AG20443 (cell line): ENCODE data around the gene TOP1.

Source experiments
- DNase-seq: peaks from one replicate; pipeline ENCODE4 v3.0.0; 2012; ENCODE audit warnings: low spot score, mixed read lengths

The TOP1 gene

DNA sequence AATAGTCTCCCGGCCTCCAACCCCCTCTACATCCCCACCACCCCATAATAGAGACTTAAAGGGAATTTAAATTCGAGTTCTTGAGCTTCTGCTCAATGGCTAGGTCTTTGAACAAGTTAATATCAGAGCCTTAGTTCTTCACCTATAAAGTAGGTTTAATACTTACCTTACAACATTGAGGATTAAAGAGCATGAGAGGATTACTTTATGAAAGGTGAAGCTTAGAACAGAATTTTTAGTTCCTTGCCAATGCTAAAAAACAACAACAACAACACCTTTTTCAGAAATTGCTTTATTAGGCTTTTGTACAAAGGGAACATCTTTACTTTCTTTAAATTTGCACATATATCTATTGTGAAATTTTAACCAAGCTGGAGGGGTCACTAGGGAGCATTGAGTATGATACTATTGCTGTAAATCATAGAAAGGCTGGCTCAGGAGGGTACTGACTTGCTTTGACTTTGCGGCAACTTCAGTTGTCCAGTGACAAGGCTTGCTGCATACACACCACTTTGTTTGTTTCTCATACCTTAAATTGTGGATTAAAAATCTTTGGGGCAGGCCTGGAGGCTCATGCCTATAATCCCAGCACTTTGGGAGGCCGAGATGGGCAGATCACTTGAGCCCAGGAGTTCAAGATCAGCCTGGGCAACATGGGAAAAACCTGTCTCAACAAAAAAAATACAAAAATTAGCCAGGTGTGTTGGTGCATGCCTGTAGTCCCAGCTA lies 9.7 kb downstream of the TOP1 start:
- DNase-seq: no peak

DNA sequence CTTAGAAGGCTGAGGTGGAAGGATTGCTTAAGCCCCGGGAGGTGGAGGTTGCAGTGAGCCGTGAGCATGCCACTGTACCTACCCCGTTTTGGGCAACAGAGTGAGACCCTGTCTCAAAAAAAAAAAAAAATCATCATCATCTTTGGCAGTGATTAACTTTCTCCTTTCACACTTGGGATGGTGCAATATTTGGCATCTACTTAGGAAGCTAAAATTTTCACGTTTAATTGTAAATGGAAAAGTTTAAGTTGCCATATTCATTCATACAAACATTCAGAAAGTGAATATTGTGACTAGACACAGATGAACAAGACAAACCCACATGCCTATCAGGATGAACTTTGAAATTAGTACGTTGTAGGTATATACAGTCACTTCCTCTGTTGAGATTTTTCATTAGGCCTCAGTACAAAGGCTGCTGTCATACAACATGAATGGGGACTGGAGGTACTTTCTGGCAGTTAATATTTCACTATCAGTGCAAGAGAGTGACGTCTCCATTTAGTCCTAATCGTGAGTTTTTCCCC lies 10.3 kb downstream of the TOP1 start:
- no peak for DNase-seq

DNA sequence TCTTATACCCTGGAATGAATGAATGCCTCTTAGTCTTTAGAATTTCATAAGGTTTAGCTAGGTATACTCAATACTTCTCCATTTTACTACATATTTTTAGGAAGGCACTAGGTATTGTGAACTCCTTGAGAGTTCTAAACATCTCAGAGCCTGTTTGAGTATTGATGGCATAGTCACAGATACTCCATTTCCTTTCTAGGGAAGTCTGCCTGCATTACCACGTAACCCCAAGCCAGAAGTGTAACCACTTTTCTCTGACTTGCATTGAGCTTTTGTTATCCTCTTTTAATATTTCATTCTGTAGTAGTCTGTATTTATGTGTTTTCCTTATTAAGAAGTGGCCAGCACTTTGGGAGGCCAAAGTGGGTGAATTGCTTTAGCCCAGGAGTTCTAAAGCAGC lies 12.2 kb downstream of the TOP1 start:
- DNase-seq: no peak

DNA sequence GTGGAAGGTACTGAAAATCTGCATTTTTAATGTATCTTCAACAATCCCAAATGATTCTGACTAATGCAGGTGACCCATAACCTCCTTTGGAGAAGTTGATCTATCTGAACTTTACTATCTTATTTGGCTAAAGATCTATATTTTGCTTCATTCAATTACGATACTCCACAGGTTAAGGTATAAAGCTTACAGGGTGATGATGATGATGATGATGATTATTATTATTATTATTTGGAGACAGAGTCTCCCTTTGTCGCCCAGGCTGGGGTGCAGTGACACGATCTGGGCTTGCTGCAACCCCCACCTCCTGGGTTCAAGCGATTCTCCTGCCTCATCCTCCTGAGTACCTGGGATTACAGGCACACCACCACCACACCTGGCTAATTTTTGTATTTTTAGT lies 13.1 kb downstream of the TOP1 start:
- no peak for DNase-seq

GRCh38 chr20:41044409-41045062 lies 15.9 kb downstream of the TOP1 start:
- no peak for DNase-seq

- no peak for DNase-seq
These were observed 17.0 kb downstream of the TOP1 start for GRCh38 chr20:41045671-41046070.

DNA sequence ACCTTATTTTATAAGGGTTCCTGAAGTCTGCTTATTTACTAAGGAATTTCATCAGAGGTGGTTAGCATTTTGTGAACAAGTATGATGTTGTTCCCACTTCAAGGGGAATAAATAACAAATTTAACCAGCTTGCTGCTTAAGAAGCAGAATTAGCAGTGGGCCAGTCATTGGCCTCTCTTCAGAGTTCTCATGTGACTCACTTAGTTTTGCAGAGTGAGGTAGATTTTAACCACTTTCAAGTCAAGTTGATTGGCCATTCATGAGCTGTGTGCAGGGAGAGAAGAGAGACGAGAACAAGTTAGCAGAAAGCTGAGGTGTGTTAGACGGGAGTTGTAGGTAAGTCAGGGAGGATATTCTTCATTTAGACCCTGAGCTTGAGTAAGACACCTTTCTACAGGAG lies 18.1 kb downstream of the TOP1 start:
- DNase-seq: no peak

- DNase-seq: no peak
These were observed 18.8 kb downstream of the TOP1 start for GRCh38 chr20:41047279-41047974.

DNA sequence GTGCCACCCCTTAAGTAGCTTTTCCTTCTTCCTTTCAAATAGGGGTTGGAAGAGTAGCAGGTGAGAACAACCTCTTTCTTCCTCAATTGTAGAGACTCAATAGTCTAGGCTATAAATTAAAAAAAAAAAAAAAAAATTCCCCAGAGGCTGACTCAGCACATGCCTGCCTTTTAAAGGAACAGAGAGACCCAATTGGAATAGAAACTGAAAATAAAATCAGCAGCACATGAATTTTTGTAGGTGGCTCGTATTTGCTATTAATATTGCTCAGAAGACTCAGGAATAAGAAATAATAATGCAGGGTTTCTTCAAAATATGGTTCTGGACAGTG lies 19.3 kb downstream of the TOP1 start:
- peak; percentile 49 for DNase-seq

DNA sequence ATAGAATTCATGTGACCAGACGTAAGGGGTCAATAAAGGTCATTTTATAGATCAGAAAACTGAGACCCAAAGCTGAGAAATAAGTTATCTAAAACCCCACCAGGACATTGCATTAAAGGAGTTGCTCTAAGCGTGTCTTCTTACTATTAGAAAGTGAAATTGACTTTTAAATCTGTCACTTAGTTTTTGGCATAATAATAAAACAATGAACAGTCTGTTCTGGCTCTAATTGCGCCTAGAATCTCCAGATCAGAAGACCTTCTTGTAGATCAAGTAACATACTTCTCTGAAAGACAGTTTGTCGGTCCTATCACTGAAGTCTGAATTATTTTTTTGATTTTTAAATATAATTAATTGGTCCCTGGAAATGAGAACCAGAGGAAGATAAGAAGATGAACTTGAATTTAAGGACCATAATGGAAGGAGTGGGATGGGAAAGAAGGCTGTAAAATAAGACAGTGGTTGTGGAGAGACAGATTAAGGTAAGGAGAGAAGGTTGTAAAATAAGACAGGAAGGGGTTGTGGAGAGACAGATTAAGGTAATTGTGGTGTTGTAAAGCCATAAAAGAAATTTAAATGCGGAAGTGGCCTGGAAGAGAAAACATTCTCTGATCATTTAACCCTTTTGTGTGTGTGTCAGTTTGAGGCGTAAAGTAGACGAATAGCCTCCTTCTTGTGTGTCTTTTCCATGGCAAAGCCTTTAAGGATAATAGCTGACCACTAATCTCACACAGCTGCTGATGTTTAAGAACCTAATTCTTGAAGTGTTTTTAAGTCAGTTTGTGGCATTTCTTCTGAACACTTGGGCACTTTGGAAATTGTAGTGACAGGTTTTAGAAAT lies 20.1 kb downstream of the TOP1 start:
- DNase-seq: no peak

- no peak for DNase-seq
These were observed 20.8 kb downstream of the TOP1 start for GRCh38 chr20:41049451-41049850.

GRCh38 chr20:41050361-41051008 lies 21.9 kb downstream of the TOP1 start:
- peak; percentile 58 for DNase-seq

DNA sequence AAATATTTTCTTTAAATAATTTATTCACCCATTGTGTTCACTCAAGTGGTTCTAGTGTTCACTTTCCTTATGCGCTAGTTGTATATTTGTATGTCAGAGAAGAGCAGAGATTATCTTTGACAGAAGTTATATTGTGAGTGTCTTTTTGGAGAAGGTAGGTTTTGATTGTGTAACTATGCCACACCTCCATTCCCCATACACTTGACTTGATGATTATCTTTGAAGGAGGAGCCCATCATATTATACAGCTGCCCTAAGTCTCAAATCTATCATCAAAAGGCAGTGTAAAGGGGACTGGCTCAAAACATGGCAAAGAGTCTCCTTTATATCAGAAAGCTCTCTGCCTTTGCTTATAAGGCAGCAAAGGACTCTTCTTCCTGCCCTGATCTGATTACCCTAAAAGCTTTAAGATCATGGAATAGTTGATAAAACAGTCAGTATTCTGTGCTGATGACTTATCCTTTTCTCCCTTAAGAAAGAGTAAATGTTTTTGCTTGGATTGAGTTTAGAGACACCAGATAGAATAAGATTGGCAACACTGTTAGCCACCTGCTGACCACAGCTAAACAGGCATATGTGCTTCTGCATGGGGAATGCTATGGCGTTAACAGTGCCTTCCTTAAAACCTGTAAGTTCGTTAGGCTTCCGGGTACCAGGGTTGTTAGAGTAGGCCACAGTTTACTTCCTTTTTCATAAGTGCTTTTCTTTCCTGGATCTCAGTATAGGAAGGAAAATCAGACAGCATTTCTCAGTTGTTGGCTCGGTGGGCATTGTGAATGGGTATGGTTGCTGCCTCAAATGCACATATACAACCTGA lies 22.6 kb downstream of the TOP1 start:
- DNase-seq: no peak

- DNase-seq: peak; percentile 67
These were observed 24.3 kb downstream of the TOP1 start for GRCh38 chr20:41052742-41053419.

DNA sequence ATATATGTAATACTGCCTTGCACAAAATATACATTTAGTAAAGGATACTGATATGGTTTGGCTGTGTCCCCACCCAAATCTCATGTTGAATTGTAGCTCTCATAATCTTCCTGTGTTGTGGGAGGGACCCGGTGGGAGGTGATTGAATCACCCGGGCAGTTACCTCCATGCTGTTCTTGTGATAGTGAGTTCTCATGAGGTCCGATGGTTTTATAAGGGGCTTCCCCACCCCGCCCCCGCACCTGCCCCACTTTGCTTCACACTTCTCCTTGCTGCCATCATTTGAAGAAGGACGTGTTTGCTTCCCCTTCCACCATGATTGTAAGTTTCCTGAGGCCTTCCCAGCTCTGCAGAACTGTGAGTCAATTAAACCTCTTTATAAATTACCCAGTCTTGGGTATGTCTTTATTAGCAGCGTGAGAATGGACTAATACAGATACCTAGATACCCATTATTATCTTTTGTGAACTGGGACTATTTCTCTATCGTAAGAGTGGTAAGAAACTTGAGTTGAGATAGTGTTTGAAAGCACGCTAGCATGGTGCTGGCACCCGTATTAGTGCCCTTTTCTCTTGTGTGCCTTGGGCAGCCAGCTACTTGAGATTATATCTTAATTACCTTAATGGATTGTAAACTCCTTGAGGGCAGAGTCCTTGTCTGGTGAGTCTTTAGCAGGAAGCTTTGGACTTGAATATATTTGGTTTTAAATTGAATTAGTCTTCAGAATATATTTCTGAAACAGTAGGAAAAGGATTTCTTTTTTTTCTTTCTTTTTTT lies 25.6 kb downstream of the TOP1 start:
- DNase-seq: no peak

DNA sequence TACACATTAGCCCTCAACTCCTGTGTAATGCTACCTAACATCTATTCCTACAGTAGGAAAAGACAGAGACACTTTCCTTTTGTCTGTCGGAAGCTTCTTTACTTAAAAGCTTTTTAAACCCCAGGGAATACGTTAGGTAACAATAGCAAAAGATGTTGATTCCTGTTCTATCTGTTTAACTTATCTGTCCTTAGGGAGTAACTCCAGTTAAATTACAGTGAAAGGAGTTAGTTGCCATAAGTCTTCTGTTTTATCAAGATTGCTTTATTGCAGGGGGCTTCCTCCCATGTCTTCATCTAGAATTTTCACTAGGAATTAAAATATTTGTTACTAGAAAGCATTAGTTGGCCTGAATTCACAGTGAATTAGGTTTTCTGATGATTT lies 26.2 kb downstream of the TOP1 start:
- no peak for DNase-seq

DNA sequence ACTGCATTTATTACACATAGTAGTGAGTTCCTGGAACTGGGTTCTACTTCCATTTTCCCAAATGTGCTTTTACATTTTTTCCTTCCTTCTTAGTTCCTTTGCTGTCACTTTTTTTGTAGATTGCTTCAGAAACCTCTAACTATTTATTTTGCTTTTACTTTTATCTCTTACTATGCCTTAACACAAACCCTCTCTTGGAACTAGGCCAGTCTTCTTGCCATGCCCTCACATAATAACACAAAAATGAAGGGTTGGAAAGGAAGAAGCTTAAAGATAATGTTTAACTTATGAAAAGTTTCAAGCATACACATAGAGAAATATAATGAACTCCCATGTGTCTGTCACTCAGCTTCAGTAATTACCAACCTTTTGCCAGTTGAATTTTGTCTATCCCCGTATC lies 27.1 kb downstream of the TOP1 start:
- no peak for DNase-seq

GRCh38 chr20:41057999-41058673 lies 29.5 kb downstream of the TOP1 start:
- DNase-seq: peak; percentile 35
